Keratinocyte (primary cell): ENCODE data around the gene IRF7.

Source experiments
- EZH2 ChIP-seq: IDR thresholded peaks from one replicate; pipeline ENCODE4 v1.6.1; 2012; ENCODE audit warnings: inconsistent platforms, mild to moderate bottlenecking, low read length, moderate library complexity
- TF ChIP-seq, protein P1 (sequence below), 3 experiments: IDR thresholded peaks in 1 of 3; conservative IDR thresholded peaks in 1 of 3; optimal IDR thresholded peaks in 1 of 3; 2 replicates in 2 of 3; 3 replicates in 1 of 3; pipeline versions ENCODE3 to v1.5.1; 2011; ENCODE audit warnings: low read length in 3 of 3, mild to moderate bottlenecking in 3 of 3, moderate library complexity in 2 of 3, control low read depth in 1 of 3, inconsistent platforms in 1 of 3; ENCODE audit not compliant: insufficient read depth in 2 of 3; ENCODE audit errors: extremely low read depth in 1 of 3

DNA sequence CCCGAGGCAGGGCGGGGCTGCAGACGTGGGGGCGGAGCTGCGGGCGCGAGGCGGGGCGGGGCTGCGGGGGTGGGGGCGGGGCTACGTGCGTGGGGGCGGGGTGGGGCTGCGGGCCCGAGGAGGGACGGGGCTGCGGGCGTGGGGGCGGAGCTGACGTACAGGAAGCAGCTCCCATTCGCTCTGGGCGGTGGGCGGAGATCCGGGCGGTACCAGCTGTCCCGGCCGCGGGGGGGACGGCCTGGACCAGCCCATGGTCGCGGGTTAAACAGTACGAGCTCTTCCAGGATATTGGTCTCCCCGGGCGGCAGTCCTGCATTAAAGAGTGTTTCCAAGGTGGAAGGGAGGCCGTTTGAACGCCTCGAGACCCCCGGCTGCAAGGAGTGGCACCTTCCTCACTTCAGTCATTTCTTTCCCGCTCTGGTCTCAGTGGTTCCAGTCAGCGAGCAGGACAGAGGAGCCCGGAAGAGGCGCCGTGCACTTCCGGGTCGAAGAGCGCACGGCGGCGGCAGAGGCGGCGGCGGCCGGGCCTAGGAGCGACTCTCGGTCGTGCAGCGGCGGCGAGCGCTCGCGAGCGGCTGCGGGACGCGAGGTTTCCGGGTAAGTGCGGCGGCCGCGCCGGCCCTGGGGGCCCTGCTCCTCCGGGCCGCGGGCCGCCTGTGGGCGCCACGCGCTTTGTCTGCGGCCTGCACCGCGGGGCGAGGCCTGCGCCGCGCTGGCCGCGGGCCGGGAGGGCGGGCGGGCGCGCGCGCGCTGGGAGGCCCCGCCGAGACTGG, 39.6 kb downstream of the IRF7 start, which contains the start of gene PHRF1:
- TF ChIP-seq, protein P1, sequence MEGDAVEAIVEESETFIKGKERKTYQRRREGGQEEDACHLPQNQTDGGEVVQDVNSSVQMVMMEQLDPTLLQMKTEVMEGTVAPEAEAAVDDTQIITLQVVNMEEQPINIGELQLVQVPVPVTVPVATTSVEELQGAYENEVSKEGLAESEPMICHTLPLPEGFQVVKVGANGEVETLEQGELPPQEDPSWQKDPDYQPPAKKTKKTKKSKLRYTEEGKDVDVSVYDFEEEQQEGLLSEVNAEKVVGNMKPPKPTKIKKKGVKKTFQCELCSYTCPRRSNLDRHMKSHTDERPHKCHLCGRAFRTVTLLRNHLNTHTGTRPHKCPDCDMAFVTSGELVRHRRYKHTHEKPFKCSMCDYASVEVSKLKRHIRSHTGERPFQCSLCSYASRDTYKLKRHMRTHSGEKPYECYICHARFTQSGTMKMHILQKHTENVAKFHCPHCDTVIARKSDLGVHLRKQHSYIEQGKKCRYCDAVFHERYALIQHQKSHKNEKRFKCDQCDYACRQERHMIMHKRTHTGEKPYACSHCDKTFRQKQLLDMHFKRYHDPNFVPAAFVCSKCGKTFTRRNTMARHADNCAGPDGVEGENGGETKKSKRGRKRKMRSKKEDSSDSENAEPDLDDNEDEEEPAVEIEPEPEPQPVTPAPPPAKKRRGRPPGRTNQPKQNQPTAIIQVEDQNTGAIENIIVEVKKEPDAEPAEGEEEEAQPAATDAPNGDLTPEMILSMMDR (optimal IDR thresholded peaks at IDR 0.05 in 1 of 3, IDR thresholded peaks at IDR 0.05 in 1 of 3, conservative IDR thresholded peaks at IDR 0.05 in 1 of 3; ENCODE audit: extremely low read depth in 1 of 3, insufficient read depth in 2 of 3, low read length in 3 of 3): no peak
- no peak for TF ChIP-seq EZH2
